ENCODE data around the gene SLC14A1. TPM values are rescaled to one million over a fixed set of nuclear protein-coding genes. Genes with fewer than 3 reads are reported as not detected.
A peak's percentile ranks its signal among the peaks of the same experiment; 100 is the strongest.

Gene SLC14A1
- total and polyA plus RNA-seq, 2 of the 8 experiments (the other 6 are each of a cell fraction or from before 2014, with no cell fraction given): 0.18 TPM; not detected in 1

DNA sequence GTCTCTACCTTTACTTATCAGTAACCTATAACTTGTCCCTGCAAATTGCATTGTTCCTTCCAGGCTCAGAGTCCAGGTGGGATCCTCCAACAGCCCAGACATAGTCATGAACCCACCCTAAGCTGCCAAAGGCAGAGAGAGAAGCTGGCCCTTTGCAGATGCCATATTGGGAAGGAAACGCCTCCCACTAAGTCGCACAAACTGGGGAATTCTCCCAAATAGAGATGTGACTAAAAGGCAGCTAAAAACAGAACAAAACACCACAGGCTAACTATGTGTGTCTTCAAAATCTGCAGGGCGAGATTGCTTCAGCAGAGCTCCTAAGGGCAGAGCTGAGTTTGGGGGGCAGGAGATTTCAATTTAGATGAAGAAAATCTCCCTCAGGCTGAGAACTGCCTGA lies 63.0 kb downstream of the SLC14A1 start:
- no peak overlapping the region for H3K27ac ChIP-seq (ENCODE audit: low read depth, low read length)
- no peak overlapping the region for H4K91ac ChIP-seq (replicated peaks; ENCODE audit: insufficient read length, low read length)
- no peak overlapping the region for H3K4ac ChIP-seq (replicated peaks; ENCODE audit: insufficient read length, low read depth, low read length)
- no peak overlapping the region for H3K18ac ChIP-seq (ENCODE audit: extremely low read depth, low read length)
- no peak overlapping the region for H2BK12ac ChIP-seq (ENCODE audit: low read depth, low read length)
- no peak overlapping the region for H2AFZ ChIP-seq (ENCODE audit: low read length)
- no peaks in the 10 kb centered on the region for H3K79me1 ChIP-seq (ENCODE audit: low read depth, low read length)
- H3K9ac ChIP-seq (replicated peaks in 1 of 4; ENCODE audit: extremely low read depth in 1 of 4, low read depth in 3 of 4, low read length in 3 of 4): no peak overlapping the region
- peak overlapping the region; percentile 38; the same call in 1 of the 2 replicates for H4K8ac ChIP-seq (ENCODE audit: extremely low read depth, insufficient read depth, low read length)
- no peak overlapping the region for H3K4me2 ChIP-seq (ENCODE audit: insufficient read depth in 1 of 2, low read depth in 2 of 2, low read length in 2 of 2)
- H2AK5ac ChIP-seq (ENCODE audit: low read depth, low read length): no peak overlapping the region
- H3K27me3 ChIP-seq (replicated peaks in 1 of 4; ENCODE audit: control insufficient read depth in 3 of 4, extremely low read depth in 1 of 4, insufficient read depth in 3 of 4, low read length in 3 of 4): no peaks in the 10 kb centered on the region
- H2BK20ac ChIP-seq (ENCODE audit: low read length): no peak overlapping the region
- FAIRE-seq (no peak), DNase-seq (ENCODE audit: low read depth in 1 of 2, low spot score in 2 of 2) (no peak)
- H4K20me1 ChIP-seq (replicated peaks in 1 of 2; ENCODE audit: control insufficient read depth in 1 of 2, insufficient read depth in 2 of 2, low read length in 2 of 2): no peaks in the 10 kb centered on the region
- WGBS, 2 experiments (ENCODE audit: extremely low coverage in 1 of 2, insufficient coverage in 1 of 2, insufficient read length in 1 of 2, insufficient replicate concordance in 2 of 2, low coverage in 1 of 2, low lambda C conversion rate in 2 of 2, missing lambda C conversion rate in 1 of 2): 79% methylated on average over 3 of the region's 3 CpGs; no CpG with 5 or more reads in 1 of the 2 experiments
- H2BK15ac ChIP-seq (ENCODE audit: low read length): no peak overlapping the region
- ChIA-PET POLR2A (ENCODE audit: partially characterized antibody) (interaction anchor here (1.0 to 1.4 kb wide), 2 partner anchors 10 to 19 kb away, joined by 3 to 4 read pairs; no protein-coding TSS in a partner anchor), CTCF (ENCODE audit: partially characterized antibody) (interaction anchor here (0.6 to 3.7 kb wide), 19 partner anchors 8 to 115 kb away, joined by 3 to 26 read pairs (median 4); no protein-coding TSS in a partner anchor)
- peaks cover 0 to 11% (median 6%) of the 10 kb centered on the region in 4 experiments; a peak in 4 of 7 replicates for H3K4me1 ChIP-seq (replicated peaks in 1 of 4; ENCODE audit: control insufficient read depth in 3 of 4, insufficient read depth in 4 of 4, low read length in 3 of 4)
- H4K5ac ChIP-seq (ENCODE audit: insufficient read length, low read depth, low read length): no peak overlapping the region
- H2BK5ac ChIP-seq (ENCODE audit: low read depth, low read length): no peak overlapping the region
- H3K36me3 ChIP-seq (ENCODE audit: control insufficient read depth in 2 of 4, insufficient read depth in 4 of 4, low read length in 3 of 4): no peaks in the 10 kb centered on the region
- no peaks in the 10 kb centered on the region for H3K23me2 ChIP-seq (ENCODE audit: low read depth, low read length)
- no peak overlapping the region for H3K14ac ChIP-seq (ENCODE audit: insufficient read length)
- H3K56ac ChIP-seq (replicated peaks; ENCODE audit: insufficient read length, low read depth, low read length): no peak overlapping the region
- no peak overlapping the region for H2BK120ac ChIP-seq (replicated peaks; ENCODE audit: low read depth, low read length)
- H3K79me2 ChIP-seq (ENCODE audit: control insufficient read depth in 1 of 2, insufficient read depth in 2 of 2, low read length in 2 of 2): no peaks in the 10 kb centered on the region
- no peak overlapping the region for H3K4me3 ChIP-seq (ENCODE audit: extremely low read depth in 1 of 4, insufficient read depth in 2 of 4, low read depth in 3 of 4, low read length in 4 of 4)
- no peaks in the 10 kb centered on the region for H3K9me3 ChIP-seq (ENCODE audit: insufficient read depth in 2 of 2, low read depth in 1 of 2, low read length in 1 of 2)
- H3K23ac ChIP-seq (ENCODE audit: insufficient read length): no peak overlapping the region
- TF ChIP-seq, protein P1, sequence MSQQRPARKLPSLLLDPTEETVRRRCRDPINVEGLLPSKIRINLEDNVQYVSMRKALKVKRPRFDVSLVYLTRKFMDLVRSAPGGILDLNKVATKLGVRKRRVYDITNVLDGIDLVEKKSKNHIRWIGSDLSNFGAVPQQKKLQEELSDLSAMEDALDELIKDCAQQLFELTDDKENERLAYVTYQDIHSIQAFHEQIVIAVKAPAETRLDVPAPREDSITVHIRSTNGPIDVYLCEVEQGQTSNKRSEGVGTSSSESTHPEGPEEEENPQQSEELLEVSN (IDR thresholded peaks at IDR 0.05): no peak
- TF ChIP-seq CTBP2 (IDR thresholded peaks at IDR 0.05; ENCODE audit: borderline replicate concordance, insufficient read depth, insufficient read length, low read length) (no peak), SP2 (IDR thresholded peaks at IDR 0.05; ENCODE audit: low read length) (no peak), CBX8 (IDR thresholded peaks at IDR 0.05; ENCODE audit: borderline replicate concordance, low read depth, low read length) (no peak), SIX5 (IDR thresholded peaks at IDR 0.05; ENCODE audit: low read depth, low read length) (no peak), SUZ12 (IDR thresholded peaks at IDR 0.05; ENCODE audit: low read length) (no peak), SIN3A (conservative IDR thresholded peaks at IDR 0.05 in 1 of 2, IDR thresholded peaks at IDR 0.05 in 1 of 2; ENCODE audit: low read depth in 1 of 2, low read length in 2 of 2) (no peak), BACH1 (IDR thresholded peaks at IDR 0.05; ENCODE audit: low read length) (no peak), MAFK (IDR thresholded peaks at IDR 0.05; ENCODE audit: low read depth, low read length) (no peak), SRF (IDR thresholded peaks at IDR 0.05; ENCODE audit: low read depth, low read length) (no peak), JUN (IDR thresholded peaks at IDR 0.05; ENCODE audit: low read depth, low read length) (no peak), RFX5 (IDR thresholded peaks at IDR 0.05; ENCODE audit: borderline replicate concordance, low read depth, low read length) (no peak), YY1 (IDR thresholded peaks at IDR 0.05; ENCODE audit: low read depth, low read length) (no peak)
